ENCODE results near the gene C1orf105.

Gene C1orf105

DNA sequence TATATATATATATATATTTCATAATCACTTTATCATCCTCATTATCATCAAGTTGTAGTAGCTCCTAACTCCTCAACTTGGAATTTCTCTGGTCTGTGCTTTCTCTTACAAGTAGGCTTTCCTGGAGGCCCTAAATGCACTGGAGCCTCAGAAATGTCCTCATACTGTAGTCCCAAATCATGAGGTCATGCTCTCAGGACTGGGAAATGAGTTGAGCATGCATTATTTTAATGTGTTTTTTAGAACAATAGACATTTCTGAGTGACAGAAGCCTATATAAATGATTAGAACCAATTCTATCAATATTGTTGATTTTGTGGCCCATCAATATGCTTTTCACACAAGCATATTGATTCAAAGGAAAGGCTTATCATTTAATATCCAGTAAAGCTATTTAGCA is 42.9 kb upstream of the C1orf105 start:
- POLR2A ChIA-PET, result no interaction called here

GRCh38 chr1:172378109-172378760 is 42.2 kb upstream of the C1orf105 start:
- H3K27ac ChIP-seq (ENCODE audit: extremely low read depth, low read depth, low read length), result no peak overlapping the region
- H3K9me3 ChIP-seq (ENCODE audit: control insufficient read depth, insufficient read depth, low read depth, low read length), result no peaks in the 10 kb centered on the region
- CTCF ChIA-PET, result interaction anchor here (0.8 to 0.9 kb wide), 2 partner anchors 17 to 391 kb away, joined by 3 read pairs; no protein-coding TSS in a partner anchor
- H3K36me3 ChIP-seq (ENCODE audit: control insufficient read depth in 2 of 2, insufficient read depth in 1 of 2, low read length in 2 of 2), result no peaks in the 10 kb centered on the region
- no peak overlapping the region for H3K4me3 ChIP-seq (ENCODE audit: low read depth, low read length)
- no peaks in the 10 kb centered on the region for H3K4me1 ChIP-seq (ENCODE audit: control insufficient read depth, insufficient read depth, low read length)
- POLR2A ChIA-PET, result no interaction called here
- TF ChIP-seq ZNF133 (tag by site-specific recombination; IDR thresholded peaks at IDR 0.05), result no peak
- TF ChIP-seq OSR2 (tag by site-specific recombination; IDR thresholded peaks at IDR 0.05), result no peak
- no peak for TF ChIP-seq ZSCAN16 (tag by site-specific recombination; IDR thresholded peaks at IDR 0.05)

More for the DNA sequence above, 42.9 kb upstream of the C1orf105 start:
- Histone ChIP-seq H3K36me3 (ENCODE audit: control insufficient read depth in 2 of 2, insufficient read depth in 1 of 2, low read length in 2 of 2) (no peaks in the 10 kb centered on the region), H3K4me1 (ENCODE audit: control insufficient read depth, insufficient read depth, low read length) (no peaks in the 10 kb centered on the region), H3K9me3 (ENCODE audit: control insufficient read depth, insufficient read depth, low read depth, low read length) (no peaks in the 10 kb centered on the region), H3K27ac (ENCODE audit: extremely low read depth, low read depth, low read length) (no peak overlapping the region), H3K4me3 (ENCODE audit: low read depth, low read length) (no peak overlapping the region)
- CTCF ChIA-PET, result no interaction called here
- TF ChIP-seq ZNF202 (tag by site-specific recombination; IDR thresholded peaks at IDR 0.05; ENCODE audit: borderline replicate concordance) (no peak), ZNF146 (tag by site-specific recombination; IDR thresholded peaks at IDR 0.05) (no peak)
- TF ChIP-seq, protein P1, sequence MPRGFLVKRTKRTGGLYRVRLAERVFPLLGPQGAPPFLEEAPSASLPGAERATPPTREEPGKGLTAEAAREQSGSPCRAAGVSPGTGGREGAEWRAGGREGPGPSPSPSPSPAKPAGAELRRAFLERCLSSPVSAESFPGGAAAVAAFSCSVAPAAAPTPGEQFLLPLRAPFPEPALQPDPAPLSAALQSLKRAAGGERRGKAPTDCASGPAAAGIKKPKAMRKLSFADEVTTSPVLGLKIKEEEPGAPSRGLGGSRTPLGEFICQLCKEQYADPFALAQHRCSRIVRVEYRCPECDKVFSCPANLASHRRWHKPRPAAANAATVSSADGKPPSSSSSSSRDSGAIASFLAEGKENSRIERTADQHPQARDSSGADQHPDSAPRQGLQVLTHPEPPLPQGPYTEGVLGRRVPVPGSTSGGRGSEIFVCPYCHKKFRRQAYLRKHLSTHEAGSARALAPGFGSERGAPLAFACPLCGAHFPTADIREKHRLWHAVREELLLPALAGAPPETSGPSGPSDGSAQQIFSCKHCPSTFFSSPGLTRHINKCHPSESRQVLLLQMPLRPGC (tag by site-specific recombination; IDR thresholded peaks at IDR 0.05), result no peak

DNA sequence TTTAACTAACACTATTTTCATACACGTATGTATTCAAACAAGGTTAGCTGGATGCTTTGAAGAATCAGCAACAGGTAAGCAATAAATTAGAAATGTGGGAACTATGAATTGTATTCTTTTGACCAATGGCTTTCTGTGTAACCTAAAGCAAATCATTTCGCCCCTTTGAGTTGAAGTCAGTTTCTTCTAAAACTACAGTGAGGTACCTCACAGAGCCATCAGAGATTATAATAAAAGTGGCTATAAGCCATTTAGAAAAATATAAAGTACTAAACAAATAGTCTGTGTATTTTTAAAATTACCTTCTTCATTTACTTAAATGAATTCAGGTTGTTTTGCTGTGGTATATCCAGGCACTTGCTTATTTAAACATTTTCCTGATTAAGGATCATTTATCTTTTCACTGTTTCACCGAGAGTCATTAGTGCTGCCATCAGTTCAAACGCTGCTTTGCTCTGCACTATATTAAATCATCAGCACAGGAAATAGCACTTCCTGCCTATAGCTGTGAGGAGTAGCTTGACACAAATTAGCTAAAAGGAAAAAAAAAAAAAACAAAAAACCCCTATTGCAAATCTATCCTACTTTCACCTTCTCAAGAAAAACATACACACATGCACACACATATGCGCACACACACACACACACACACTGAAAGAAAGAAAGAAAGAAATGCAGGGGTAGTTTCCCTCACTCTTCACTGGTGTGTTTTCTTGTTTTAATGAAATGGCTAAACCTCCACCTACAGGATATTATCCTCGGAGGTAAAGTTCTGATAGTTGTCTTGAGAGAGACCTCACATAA is 39.8 kb upstream of the C1orf105 start:
- ChIA-PET CTCF (interaction anchor here (0.6 kb wide), 1 partner anchor 289 kb away, joined by 3 read pairs; no protein-coding TSS in a partner anchor), POLR2A (interaction anchor here (0.6 kb wide), 1 partner anchor 59 kb away, joined by 4 read pairs; no protein-coding TSS in a partner anchor)
- TF ChIP-seq ZNF121 (tag by site-specific recombination; IDR thresholded peaks at IDR 0.05) (no peak), ZNF623 (tag by site-specific recombination; IDR thresholded peaks at IDR 0.05) (no peak), ZNF114 (tag by site-specific recombination; IDR thresholded peaks at IDR 0.05) (no peak), ZSCAN4 (tag by site-specific recombination; IDR thresholded peaks at IDR 0.05) (peak; percentile 77), MEIS1 (CRISPR knock-in tag; IDR thresholded peaks at IDR 0.05; ENCODE audit: borderline replicate concordance) (no peak), ZFHX2 (tag by site-specific recombination; conservative IDR thresholded peaks at IDR 0.05) (no peak), ZNF426 (tag by site-specific recombination; IDR thresholded peaks at IDR 0.05) (no peak)
- TF ChIP-seq, protein P2, sequence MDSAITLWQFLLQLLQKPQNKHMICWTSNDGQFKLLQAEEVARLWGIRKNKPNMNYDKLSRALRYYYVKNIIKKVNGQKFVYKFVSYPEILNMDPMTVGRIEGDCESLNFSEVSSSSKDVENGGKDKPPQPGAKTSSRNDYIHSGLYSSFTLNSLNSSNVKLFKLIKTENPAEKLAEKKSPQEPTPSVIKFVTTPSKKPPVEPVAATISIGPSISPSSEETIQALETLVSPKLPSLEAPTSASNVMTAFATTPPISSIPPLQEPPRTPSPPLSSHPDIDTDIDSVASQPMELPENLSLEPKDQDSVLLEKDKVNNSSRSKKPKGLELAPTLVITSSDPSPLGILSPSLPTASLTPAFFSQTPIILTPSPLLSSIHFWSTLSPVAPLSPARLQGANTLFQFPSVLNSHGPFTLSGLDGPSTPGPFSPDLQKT (IDR thresholded peaks at IDR 0.05; ENCODE audit: borderline replicate concordance, low read depth, low read length), result no peak
- no peaks in the 10 kb centered on the region for H3K9me3 ChIP-seq (ENCODE audit: control insufficient read depth, insufficient read depth, low read depth, low read length)
- no peaks in the 10 kb centered on the region for H3K4me1 ChIP-seq (ENCODE audit: control insufficient read depth, insufficient read depth, low read length)
- no peak overlapping the region for H3K27ac ChIP-seq (ENCODE audit: extremely low read depth, low read depth, low read length)
- H3K36me3 ChIP-seq (ENCODE audit: control insufficient read depth in 2 of 2, insufficient read depth in 1 of 2, low read length in 2 of 2), result no peaks in the 10 kb centered on the region
- no peak overlapping the region for H3K4me3 ChIP-seq (ENCODE audit: low read depth, low read length)

Data from HEK293 (cell line).